Measurements from ENCODE around the gene FETUB.

GRCh38 chr3:186603159-186603558 lies 37.0 kb upstream of the FETUB start:
- TF ChIP-seq, protein P1, sequence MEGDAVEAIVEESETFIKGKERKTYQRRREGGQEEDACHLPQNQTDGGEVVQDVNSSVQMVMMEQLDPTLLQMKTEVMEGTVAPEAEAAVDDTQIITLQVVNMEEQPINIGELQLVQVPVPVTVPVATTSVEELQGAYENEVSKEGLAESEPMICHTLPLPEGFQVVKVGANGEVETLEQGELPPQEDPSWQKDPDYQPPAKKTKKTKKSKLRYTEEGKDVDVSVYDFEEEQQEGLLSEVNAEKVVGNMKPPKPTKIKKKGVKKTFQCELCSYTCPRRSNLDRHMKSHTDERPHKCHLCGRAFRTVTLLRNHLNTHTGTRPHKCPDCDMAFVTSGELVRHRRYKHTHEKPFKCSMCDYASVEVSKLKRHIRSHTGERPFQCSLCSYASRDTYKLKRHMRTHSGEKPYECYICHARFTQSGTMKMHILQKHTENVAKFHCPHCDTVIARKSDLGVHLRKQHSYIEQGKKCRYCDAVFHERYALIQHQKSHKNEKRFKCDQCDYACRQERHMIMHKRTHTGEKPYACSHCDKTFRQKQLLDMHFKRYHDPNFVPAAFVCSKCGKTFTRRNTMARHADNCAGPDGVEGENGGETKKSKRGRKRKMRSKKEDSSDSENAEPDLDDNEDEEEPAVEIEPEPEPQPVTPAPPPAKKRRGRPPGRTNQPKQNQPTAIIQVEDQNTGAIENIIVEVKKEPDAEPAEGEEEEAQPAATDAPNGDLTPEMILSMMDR (conservative IDR thresholded peaks at IDR 0.05), result no peak
- TF ChIP-seq ZFX (IDR thresholded peaks at IDR 0.05), result no peak

All from C4-2B (cell line).